CD14-positive monocyte (primary cell): Measurements from ENCODE around the gene TMEM14C. TPM values are rescaled to one million over a fixed set of nuclear protein-coding genes. Genes with fewer than 3 reads are reported as not detected.

Experiments
- DNase-seq, 3 donors: peaks; one replicate each; pipeline ENCODE4 v3.0.0-alpha.2; 2011 to 2022
- H2AFZ ChIP-seq: 2 replicates; pipeline ENCODE4 v1.6.0; 2012; ENCODE audit warnings: mild to moderate bottlenecking, low read depth, low read length, inconsistent platforms; ENCODE audit not compliant: insufficient read depth, poor library complexity, severe bottlenecking
- H3K27ac ChIP-seq, 2 donors: 1 replicate in 1 of 2; 2 replicates in 1 of 2; pipeline ENCODE4 v1.5.1; 2012 to 2013; ENCODE audit warnings: low read length in 2 of 2, control low read depth in 1 of 2, inconsistent platforms in 1 of 2, low read depth in 1 of 2, mild to moderate bottlenecking in 1 of 2
- H3K27me3 ChIP-seq, 2 donors: one replicate each; pipeline versions ENCODE4 v1.6.0 to v1.6.1; 2011 to 2013; ENCODE audit warnings: low read length in 2 of 2; ENCODE audit not compliant: control insufficient read depth in 2 of 2, insufficient read depth in 2 of 2
- H3K36me3 ChIP-seq, 2 donors: replicated peaks in 1 of 2; 1 replicate in 1 of 2; 2 replicates in 1 of 2; pipeline versions ENCODE4 v1.5.1 to v1.6.1; 2012 to 2013; ENCODE audit warnings: low read length in 2 of 2, control low read depth in 1 of 2, inconsistent platforms in 1 of 2, mild to moderate bottlenecking in 1 of 2; ENCODE audit not compliant: insufficient read depth in 2 of 2, control insufficient read depth in 1 of 2
- H3K4me1 ChIP-seq, 2 donors: 1 replicate in 1 of 2; 2 replicates in 1 of 2; pipeline versions ENCODE4 v1.5.1 to v1.6.1; 2012 to 2013; ENCODE audit warnings: low read length in 2 of 2, control low read depth in 1 of 2, inconsistent platforms in 1 of 2, mild to moderate bottlenecking in 1 of 2, moderate library complexity in 1 of 2; ENCODE audit not compliant: insufficient read depth in 2 of 2, control insufficient read depth in 1 of 2
- H3K4me2 ChIP-seq: replicated peaks from 2 replicates; pipeline ENCODE3; 2012; ENCODE audit warnings: low read length, moderate library complexity, mild to moderate bottlenecking; ENCODE audit not compliant: poor library complexity, severe bottlenecking; ENCODE audit errors: extremely low read depth
- H3K4me3 ChIP-seq, 3 experiments: fragments of 200-600 bp in 1 of 3; sonication (generic) in 1 of 3; replicated peaks in 1 of 3; 1 replicate in 2 of 3; 2 replicates in 1 of 3; pipeline ENCODE4 v1.5.1; 2011 to 2013; ENCODE audit warnings: low read length in 3 of 3, mild to moderate bottlenecking in 3 of 3, control low read depth in 2 of 3, low read depth in 2 of 3, inconsistent platforms in 1 of 3, moderate library complexity in 1 of 3
- H3K79me2 ChIP-seq: 2 replicates; pipeline ENCODE4 v1.6.0; 2012; ENCODE audit warnings: mild to moderate bottlenecking, control low read depth, inconsistent platforms, low read length, moderate library complexity; ENCODE audit not compliant: insufficient read depth
- H3K9ac ChIP-seq: 2 replicates; pipeline ENCODE4 v1.6.0; 2017; ENCODE audit warnings: low read length, mild to moderate bottlenecking; ENCODE audit not compliant: insufficient read depth, poor library complexity, severe bottlenecking
- H3K9me3 ChIP-seq, 2 donors: replicated peaks in 1 of 2; 1 replicate in 1 of 2; 2 replicates in 1 of 2; pipeline versions ENCODE4 v1.5.1 to v1.6.1; 2012 to 2013; ENCODE audit warnings: low read length in 2 of 2, control low read depth in 1 of 2; ENCODE audit not compliant: control insufficient read depth in 1 of 2, insufficient read depth in 1 of 2
- H4K20me1 ChIP-seq: 2 replicates; pipeline ENCODE4 v1.6.0; 2012; ENCODE audit warnings: mild to moderate bottlenecking, low read length, control low read depth, moderate library complexity; ENCODE audit not compliant: insufficient read depth
- H3K27ac Mint-ChIP-seq, 7 donors: one replicate each; pipeline ENCODE4 v1.8.0; 2020; ENCODE audit warnings: mild to moderate bottlenecking in 7 of 7, mixed read lengths in 7 of 7, moderate library complexity in 6 of 7, inconsistent platforms in 2 of 7
- H3K27me3 Mint-ChIP-seq, 3 donors: one replicate each; pipeline ENCODE4 v1.8.0; 2021 to 2022; ENCODE audit warnings: low read depth in 3 of 3, mild to moderate bottlenecking in 3 of 3, mixed read lengths in 3 of 3, moderate library complexity in 3 of 3, inconsistent platforms in 1 of 3
- H3K36me3 Mint-ChIP-seq, 2 donors: one replicate each; pipeline ENCODE4 v1.8.0; 2020; ENCODE audit warnings: mixed read lengths in 2 of 2, inconsistent platforms in 1 of 2, mild to moderate bottlenecking in 1 of 2
- H3K4me1 Mint-ChIP-seq: one replicate; pipeline ENCODE4 v1.8.0; 2020; ENCODE audit warnings: mild to moderate bottlenecking, mixed read lengths
- H3K4me3 Mint-ChIP-seq, 2 donors: one replicate each; pipeline ENCODE4 v1.8.0; 2020; ENCODE audit warnings: mild to moderate bottlenecking in 2 of 2, mixed read lengths in 2 of 2, moderate library complexity in 1 of 2
- H3K9me3 Mint-ChIP-seq, 7 donors: one replicate each; pipeline ENCODE4 v1.8.0; 2020 to 2022; ENCODE audit warnings: mixed read lengths in 7 of 7, mild to moderate bottlenecking in 6 of 7, moderate library complexity in 6 of 7, inconsistent platforms in 2 of 7
- WGBS: methylation state at CpG from one replicate; pipeline ENCODE4 v1.1.5; 2013; ENCODE audit warnings: missing lambda C conversion rate; ENCODE audit not compliant: insufficient coverage; 5-methylcytosine and 5-hydroxymethylcytosine counted together
- intact Hi-C, 2 donors: fragments of 100-400 bp; cut with micrococcal nuclease; formaldehyde crosslinking; loops; one replicate each; pipeline versions ENCODE4 v1.15.0 to v1.15.1; 2023
- polyA plus RNA-seq, 3 donors: library from polyadenylated mRNA; depleted of rRNA in 1 of 3; unstranded in 2 of 3; stranded (reverse) in 1 of 3; fragments of 300-500 nt in 2 of 3; fragments of >200 nt in 1 of 3; fragmentation: Illumina TruSeq in 2 of 3; gene quantifications; 1 replicate in 2 of 3; 2 replicates in 1 of 3; pipeline ENCODE4 v1.2.3, GENCODE V29; 2012 to 2021
- TF ChIP-seq, protein P1 (sequence below): fragments of 200-600 bp; IDR thresholded peaks from one replicate; pipeline ENCODE4 v1.8.0; 2022; ENCODE audit warnings: antibody characterized with exemption, mild to moderate bottlenecking

Gene TMEM14C
- polyA plus RNA-seq, 3 donors: 67.7 to 242 (median 184) TPM

DNA sequence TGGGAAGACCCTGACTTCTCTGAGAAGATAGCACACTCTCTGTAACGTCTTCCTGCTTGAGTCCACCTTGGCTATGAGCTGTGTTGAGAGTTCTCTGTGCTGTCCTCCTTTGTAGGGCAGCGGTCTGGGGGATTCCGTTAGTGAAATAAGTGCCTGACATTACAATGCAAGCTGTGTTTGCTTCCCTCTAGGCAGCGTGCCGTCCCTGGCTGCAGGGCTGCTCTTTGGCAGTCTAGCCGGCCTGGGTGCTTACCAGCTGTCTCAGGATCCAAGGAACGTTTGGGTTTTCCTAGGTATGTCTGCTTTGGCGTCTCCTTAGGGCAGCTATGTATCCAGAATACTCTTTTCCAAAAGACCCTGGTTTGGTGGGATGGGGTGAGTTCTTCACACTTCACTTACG lies 2.8 kb downstream of the TMEM14C start:
- H3K27ac Mint-ChIP-seq: peak overlapping the region in 2 of 7 donors; percentile 27 to 50
- H2AFZ ChIP-seq: no peak overlapping the region
- no peaks in the 10 kb centered on the region for H4K20me1 ChIP-seq
- intact Hi-C loops: no loop called here
- no peak for DNase-seq
- H3K79me2 ChIP-seq: peaks cover 14% of the 10 kb centered on the region
- no peak overlapping the region for H3K27ac ChIP-seq
- H3K4me1 ChIP-seq: peaks cover 28 to 36% of the 10 kb centered on the region in 2 donors
- H3K27me3 Mint-ChIP-seq: peaks cover 0 to 2% (median 0%) of the 10 kb centered on the region in 3 donors
- WGBS: 98% methylated on average over 5 of the region's 9 CpGs
- H3K36me3 ChIP-seq: peaks cover 13 to 26% of the 10 kb centered on the region in 2 donors
- TF ChIP-seq, protein P1, sequence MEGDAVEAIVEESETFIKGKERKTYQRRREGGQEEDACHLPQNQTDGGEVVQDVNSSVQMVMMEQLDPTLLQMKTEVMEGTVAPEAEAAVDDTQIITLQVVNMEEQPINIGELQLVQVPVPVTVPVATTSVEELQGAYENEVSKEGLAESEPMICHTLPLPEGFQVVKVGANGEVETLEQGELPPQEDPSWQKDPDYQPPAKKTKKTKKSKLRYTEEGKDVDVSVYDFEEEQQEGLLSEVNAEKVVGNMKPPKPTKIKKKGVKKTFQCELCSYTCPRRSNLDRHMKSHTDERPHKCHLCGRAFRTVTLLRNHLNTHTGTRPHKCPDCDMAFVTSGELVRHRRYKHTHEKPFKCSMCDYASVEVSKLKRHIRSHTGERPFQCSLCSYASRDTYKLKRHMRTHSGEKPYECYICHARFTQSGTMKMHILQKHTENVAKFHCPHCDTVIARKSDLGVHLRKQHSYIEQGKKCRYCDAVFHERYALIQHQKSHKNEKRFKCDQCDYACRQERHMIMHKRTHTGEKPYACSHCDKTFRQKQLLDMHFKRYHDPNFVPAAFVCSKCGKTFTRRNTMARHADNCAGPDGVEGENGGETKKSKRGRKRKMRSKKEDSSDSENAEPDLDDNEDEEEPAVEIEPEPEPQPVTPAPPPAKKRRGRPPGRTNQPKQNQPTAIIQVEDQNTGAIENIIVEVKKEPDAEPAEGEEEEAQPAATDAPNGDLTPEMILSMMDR: no peak
- H3K4me1 Mint-ChIP-seq: peaks cover 54% of the 10 kb centered on the region
- no peaks in the 10 kb centered on the region for H3K27me3 ChIP-seq
- H3K36me3 Mint-ChIP-seq: peaks cover 33 to 48% of the 10 kb centered on the region in 2 donors
- no peak overlapping the region for H3K4me3 Mint-ChIP-seq
- H3K9me3 Mint-ChIP-seq: peaks cover 0 to 4% (median 0%) of the 10 kb centered on the region in 7 donors
- H3K9me3 ChIP-seq: no peaks in the 10 kb centered on the region
- H3K4me3 ChIP-seq: no peak overlapping the region
- H3K9ac ChIP-seq: no peak overlapping the region
- no peak overlapping the region for H3K4me2 ChIP-seq

DNA sequence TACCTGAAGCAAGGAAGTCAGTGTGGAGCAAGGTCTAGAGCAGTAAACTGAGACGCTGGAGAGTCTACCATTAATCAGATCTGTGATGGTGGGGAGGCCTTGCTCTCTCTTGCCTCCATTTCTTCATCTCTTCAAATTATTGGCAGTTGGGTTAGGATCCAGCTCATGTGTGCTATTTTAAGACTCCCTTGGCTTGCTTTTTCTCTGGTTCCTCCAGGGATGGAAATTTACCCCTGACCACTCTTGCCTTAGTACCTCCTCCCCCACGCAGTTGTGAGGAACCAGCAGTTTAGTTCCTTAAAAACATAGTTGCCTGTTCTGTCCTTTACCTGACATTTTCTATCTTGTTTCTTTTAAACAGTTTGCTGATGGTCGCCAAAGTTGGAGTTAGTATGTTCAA lies 7.4 kb downstream of the TMEM14C start:
- peaks cover 26 to 46% of the 10 kb centered on the region in 2 donors for H3K36me3 ChIP-seq
- H2AFZ ChIP-seq: no peak overlapping the region
- no peaks in the 10 kb centered on the region for H3K27me3 ChIP-seq
- no peak overlapping the region for H3K4me3 ChIP-seq
- peaks cover 17% of the 10 kb centered on the region for H3K4me1 Mint-ChIP-seq
- intact Hi-C loops: no loop called here
- peaks cover 0 to 1% (median 0%) of the 10 kb centered on the region in 7 donors for H3K9me3 Mint-ChIP-seq
- peak overlapping the region in 1 of 7 donors; percentile 38 for H3K27ac Mint-ChIP-seq
- peak overlapping the region in 1 of 2 donors; percentile 5 for H3K27ac ChIP-seq
- no peaks in the 10 kb centered on the region for H4K20me1 ChIP-seq
- TF ChIP-seq, protein P1: no peak
- no peak overlapping the region for H3K9ac ChIP-seq
- no peak for DNase-seq
- 0% methylated on average over 1 of the region's 3 CpGs for WGBS
- H3K4me1 ChIP-seq: peaks cover 11 to 12% of the 10 kb centered on the region in 2 donors
- H3K4me3 Mint-ChIP-seq: no peak overlapping the region
- peaks cover 0 to 4% (median 0%) of the 10 kb centered on the region in 3 donors for H3K27me3 Mint-ChIP-seq
- no peaks in the 10 kb centered on the region for H3K9me3 ChIP-seq
- H3K79me2 ChIP-seq: no peaks in the 10 kb centered on the region
- H3K36me3 Mint-ChIP-seq: peaks cover 52 to 70% of the 10 kb centered on the region in 2 donors
- no peak overlapping the region for H3K4me2 ChIP-seq
